ACHN (cell line): Measurements from ENCODE around the gene ARL5C.

Experiments used
- DNase-seq: peaks from one replicate; pipeline ENCODE4 v3.0.0-alpha.2; 2015
- in situ Hi-C: cut with HindIII; loops from 2 replicates; pipeline ENCODE4 v1.10.0; 2017; ENCODE audit warnings: low sequenced_read_pairs, low pct_ligation_motif_present, low pct_unique_long_range_greater_than_20kb

The ARL5C gene

GRCh38 chr17:39165841-39166349 lies at the start of gene ARL5C:
Gene ARL5C (minus strand): TSS chr17:39166161. CDS start chr17:39165760, 401 bp downstream.
- in situ Hi-C loops = no loop called here
- DNase-seq = no peak

GRCh38 chr17:39213852-39214251 lies 47.9 kb upstream of the ARL5C start:
- in situ Hi-C loops = no loop called here
- DNase-seq = peak; percentile 44

- in situ Hi-C loops = no loop called here
- DNase-seq = no peak
Observed at GRCh38 chr17:39212841-39213480, 47.0 kb upstream of the ARL5C start.

GRCh38 chr17:39212195-39212810 lies 46.3 kb upstream of the ARL5C start:
- in situ Hi-C loops = no loop called here
- no peak for DNase-seq

GRCh38 chr17:39210093-39210434 lies 44.1 kb upstream of the ARL5C start:
- no peak for DNase-seq
- in situ Hi-C loops = no loop called here

- in situ Hi-C loops = no loop called here
- peak; percentile 32 for DNase-seq
Observed at GRCh38 chr17:39209317-39210092, 43.5 kb upstream of the ARL5C start.

- in situ Hi-C loops = no loop called here
- DNase-seq = no peak
Observed at GRCh38 chr17:39208893-39209292, 42.9 kb upstream of the ARL5C start.

GRCh38 chr17:39208136-39208535 lies 42.2 kb upstream of the ARL5C start:
- DNase-seq = no peak
- in situ Hi-C loops = no loop called here

- in situ Hi-C loops = no loop called here
- no peak for DNase-seq
Observed at GRCh38 chr17:39205112-39205526, 39.2 kb upstream of the ARL5C start.

GRCh38 chr17:39204245-39204644 lies 38.3 kb upstream of the ARL5C start:
- no peak for DNase-seq
- in situ Hi-C loops = no loop called here

- DNase-seq = no peak
- in situ Hi-C loops = no loop called here
Observed at GRCh38 chr17:39200957-39201510, 35.1 kb upstream of the ARL5C start.

- in situ Hi-C loops = no loop called here
- DNase-seq = peak; percentile 37
Observed at GRCh38 chr17:39200070-39200879, 34.3 kb upstream of the ARL5C start, which contains the start of gene RPL19. Gene RPL19 (plus strand): TSS chr17:39200283. CDS start chr17:39200345, 62 bp downstream.

GRCh38 chr17:39199820-39200069 lies 33.8 kb upstream of the ARL5C start:
- in situ Hi-C loops = no loop called here
- peak; percentile 96 for DNase-seq

GRCh38 chr17:39198186-39198566 lies 32.2 kb upstream of the ARL5C start:
- in situ Hi-C loops = no loop called here
- no peak for DNase-seq

- in situ Hi-C loops = no loop called here
- DNase-seq = peak; percentile 84
Observed at GRCh38 chr17:39197380-39198185, 31.6 kb upstream of the ARL5C start, which contains the start of gene CACNB1. Gene CACNB1 (minus strand): TSS chr17:39197669. CDS start chr17:39197495, 174 bp downstream.

- in situ Hi-C loops = no loop called here
- peak; percentile 59 for DNase-seq
Observed at GRCh38 chr17:39196808-39197291, 30.9 kb upstream of the ARL5C start.

GRCh38 chr17:39196241-39196807 lies 30.4 kb upstream of the ARL5C start:
- in situ Hi-C loops = no loop called here
- no peak for DNase-seq
